H1 (cell line): ENCODE data around the gene LIPC. TPM values are rescaled to one million over a fixed set of nuclear protein-coding genes. Genes with fewer than 3 reads are reported as not detected.

Source experiments
- CTCF ChIA-PET: fragments of 300-600 bp; sonication (Branson Sonifier 250); formaldehyde crosslinking; loops from one replicate; lab custom pipeline; 2021; ENCODE audit not compliant: partially characterized antibody; lab: Charles Lee
- POLR2A ChIA-PET: fragments of 300-600 bp; sonication (Branson Sonifier 250); formaldehyde crosslinking; loops from one replicate; lab custom pipeline; 2021; ENCODE audit warnings: inconsistent platforms; ENCODE audit not compliant: partially characterized antibody; lab: Charles Lee
- DNase-seq, 2 experiments: peaks; one replicate each; pipeline versions ENCODE4 v3.0.0 to v3.0.0-alpha.2; 2010 to 2022; ENCODE audit warnings: low spot score in 2 of 2, low read depth in 1 of 2, mixed read lengths in 1 of 2
- FAIRE-seq: peaks from 2 replicates; lab custom pipeline; 2011; peaks lifted over from hg19 to GRCh38; lab: Jason Lieb, UNC
- H2AFZ ChIP-seq: 2 replicates; pipeline ENCODE4 v1.8.1; 2012; ENCODE audit warnings: low read length, inconsistent platforms
- H2AK5ac ChIP-seq: 2 replicates; pipeline ENCODE4 v1.6.1; 2013; ENCODE audit warnings: low read depth, low read length
- H2BK120ac ChIP-seq: replicated peaks from 2 replicates; pipeline ENCODE3; 2013; ENCODE audit warnings: low read depth, low read length, inconsistent platforms
- H2BK12ac ChIP-seq: 2 replicates; pipeline ENCODE4 v1.6.1; 2013; ENCODE audit warnings: low read depth, low read length
- H2BK15ac ChIP-seq: 2 replicates; pipeline ENCODE4 v1.6.1; 2013; ENCODE audit warnings: low read length
- H2BK20ac ChIP-seq: 2 replicates; pipeline ENCODE4 v1.6.1; 2013; ENCODE audit warnings: low read length
- H2BK5ac ChIP-seq: 2 replicates; pipeline ENCODE4 v1.6.1; 2013; ENCODE audit warnings: low read depth, low read length
- H3K14ac ChIP-seq: 2 replicates; pipeline ENCODE4 v1.6.1; 2013; ENCODE audit warnings: inconsistent platforms; ENCODE audit not compliant: insufficient read length
- H3K18ac ChIP-seq: 2 replicates; pipeline ENCODE4 v1.6.1; 2013; ENCODE audit warnings: low read length; ENCODE audit errors: extremely low read depth
- H3K23ac ChIP-seq: 2 replicates; pipeline ENCODE4 v1.6.1; 2013; ENCODE audit warnings: inconsistent platforms; ENCODE audit not compliant: insufficient read length
- H3K23me2 ChIP-seq: 2 replicates; pipeline ENCODE4 v1.6.1; 2013; ENCODE audit warnings: low read depth, low read length
- H3K27ac ChIP-seq: 2 replicates; pipeline ENCODE4 v1.6.1; 2011; ENCODE audit warnings: low read depth, low read length, inconsistent platforms
- H3K27me3 ChIP-seq, 4 experiments: replicated peaks in 1 of 4; 1 replicate in 1 of 4; 2 replicates in 3 of 4; pipeline versions ENCODE4 v1.6.1 to v1.8.1; 2011 to 2013; ENCODE audit warnings: low read length in 3 of 4, mild to moderate bottlenecking in 3 of 4, inconsistent platforms in 2 of 4, mixed read lengths in 2 of 4, moderate library complexity in 1 of 4; ENCODE audit not compliant: control insufficient read depth in 3 of 4, insufficient read depth in 3 of 4; ENCODE audit errors: extremely low read depth in 1 of 4
- H3K36me3 ChIP-seq, 4 experiments: 2 replicates each; pipeline versions ENCODE4 v1.6.1 to v1.8.1; 2011 to 2013; ENCODE audit warnings: mild to moderate bottlenecking in 4 of 4, low read length in 3 of 4, moderate library complexity in 2 of 4, control low read depth in 1 of 4, inconsistent platforms in 1 of 4; ENCODE audit not compliant: insufficient read depth in 4 of 4, control insufficient read depth in 2 of 4
- H3K4ac ChIP-seq: replicated peaks from 2 replicates; pipeline ENCODE3; 2013; ENCODE audit warnings: low read length, low read depth, mixed read lengths, inconsistent platforms; ENCODE audit not compliant: insufficient read length
- H3K4me1 ChIP-seq, 4 experiments: replicated peaks in 1 of 4; 1 replicate in 1 of 4; 2 replicates in 3 of 4; pipeline versions ENCODE4 v1.6.1 to v1.8.1; 2011 to 2013; ENCODE audit warnings: low read length in 3 of 4, inconsistent platforms in 2 of 4, mixed read lengths in 1 of 4; ENCODE audit not compliant: insufficient read depth in 4 of 4, control insufficient read depth in 3 of 4
- H3K4me2 ChIP-seq, 2 experiments: 2 replicates each; pipeline versions ENCODE4 v1.6.1 to v1.8.1; 2011 to 2013; ENCODE audit warnings: low read depth in 2 of 2, low read length in 2 of 2, control low read depth in 1 of 2, inconsistent platforms in 1 of 2, mild to moderate bottlenecking in 1 of 2; ENCODE audit not compliant: insufficient read depth in 1 of 2
- H3K4me3 ChIP-seq, 4 experiments: fragments of 200-600, 300-600 bp in 1 of 4; sonication (generic), shearing (Covaris generic), sonication (Bioruptor Twin) in 1 of 4; 2 replicates each; pipeline versions ENCODE4 v1.5.1 to v1.8.1; 2011 to 2016; ENCODE audit warnings: low read length in 4 of 4, low read depth in 3 of 4, control low read depth in 2 of 4, inconsistent platforms in 2 of 4, mild to moderate bottlenecking in 2 of 4, mixed read lengths in 1 of 4, moderate library complexity in 1 of 4; ENCODE audit not compliant: insufficient read depth in 2 of 4; ENCODE audit errors: extremely low read depth in 1 of 4
- H3K56ac ChIP-seq: replicated peaks from 2 replicates; pipeline ENCODE3; 2013; ENCODE audit warnings: low read depth, mild to moderate bottlenecking, mixed read lengths, low read length, inconsistent platforms; ENCODE audit not compliant: insufficient read length
- H3K79me1 ChIP-seq: 2 replicates; pipeline ENCODE4 v1.6.1; 2013; ENCODE audit warnings: low read depth, low read length, control low read depth
- H3K79me2 ChIP-seq, 2 experiments: 2 replicates each; pipeline versions ENCODE4 v1.6.1 to v1.8.1; 2012 to 2013; ENCODE audit warnings: low read length in 2 of 2, mild to moderate bottlenecking in 2 of 2, inconsistent platforms in 1 of 2; ENCODE audit not compliant: insufficient read depth in 2 of 2, control insufficient read depth in 1 of 2
- H3K9ac ChIP-seq, 4 experiments: replicated peaks in 1 of 4; 1 replicate in 1 of 4; 2 replicates in 3 of 4; pipeline versions ENCODE4 v1.6.1 to v1.8.1; 2011 to 2013; ENCODE audit warnings: low read depth in 3 of 4, low read length in 3 of 4, control low read depth in 2 of 4, mild to moderate bottlenecking in 2 of 4, moderate library complexity in 2 of 4, inconsistent platforms in 1 of 4; ENCODE audit errors: extremely low read depth in 1 of 4
- H3K9me3 ChIP-seq, 2 experiments: 2 replicates each; pipeline versions ENCODE4 v1.6.1 to v1.8.1; 2012 to 2013; ENCODE audit warnings: mild to moderate bottlenecking in 2 of 2, moderate library complexity in 2 of 2, control low read depth in 1 of 2, inconsistent platforms in 1 of 2, low read depth in 1 of 2, low read length in 1 of 2, mixed read lengths in 1 of 2; ENCODE audit not compliant: insufficient read depth in 2 of 2
- H4K20me1 ChIP-seq, 2 experiments: replicated peaks in 1 of 2; 2 replicates each; pipeline versions ENCODE3 to v1.8.1; 2011 to 2013; ENCODE audit warnings: inconsistent platforms in 2 of 2, low read length in 2 of 2, mild to moderate bottlenecking in 1 of 2; ENCODE audit not compliant: insufficient read depth in 2 of 2, control insufficient read depth in 1 of 2
- H4K5ac ChIP-seq: 2 replicates; pipeline ENCODE4 v1.6.1; 2013; ENCODE audit warnings: low read length, low read depth, mixed read lengths, inconsistent platforms; ENCODE audit not compliant: insufficient read length
- H4K8ac ChIP-seq: 2 replicates; pipeline ENCODE4 v1.8.0; 2013; ENCODE audit warnings: mild to moderate bottlenecking, moderate library complexity, low read length, inconsistent platforms; ENCODE audit not compliant: insufficient read depth; ENCODE audit errors: extremely low read depth
- H4K91ac ChIP-seq: replicated peaks from 2 replicates; pipeline ENCODE3; 2013; ENCODE audit warnings: low read length, mixed read lengths, inconsistent platforms; ENCODE audit not compliant: insufficient read length
- CBX8 ChIP-seq: fragments of 300-800, 300-1000 bp; sonication (generic); IDR thresholded peaks from 2 replicates; pipeline ENCODE4 v1.7.1; 2016; ENCODE audit warnings: low read depth, low read length, borderline replicate concordance
- MAFK ChIP-seq: IDR thresholded peaks from 2 replicates; pipeline ENCODE4 v1.6.1; 2012; ENCODE audit warnings: low read depth, mild to moderate bottlenecking, improper control_type of control experiment, low read length
- SIN3A ChIP-seq, 2 experiments: IDR thresholded peaks in 1 of 2; conservative IDR thresholded peaks in 1 of 2; 2 replicates each; pipeline ENCODE4 v1.6.1; 2011 to 2012; ENCODE audit warnings: low read length in 2 of 2, improper control_type of control experiment in 1 of 2, low read depth in 1 of 2, mild to moderate bottlenecking in 1 of 2
- YY1 ChIP-seq: IDR thresholded peaks from 2 replicates; pipeline ENCODE4 v1.6.1; 2011; ENCODE audit warnings: low read depth, mild to moderate bottlenecking, low read length
- WGBS, 2 experiments: shearing (Covaris generic) in 1 of 2; methylation state at CpG; one replicate each; pipeline versions ENCODE4 v1.1.6 to v1.1.7; 2013 to 2015; ENCODE audit warnings: low lambda C conversion rate in 2 of 2, mixed read lengths in 2 of 2, inconsistent platforms in 1 of 2, low coverage in 1 of 2, missing lambda C conversion rate in 1 of 2; ENCODE audit not compliant: insufficient replicate concordance in 2 of 2, insufficient coverage in 1 of 2, insufficient read length in 1 of 2; ENCODE audit errors: extremely low coverage in 1 of 2, missing lambda C conversion rate in 1 of 2; 5-methylcytosine and 5-hydroxymethylcytosine counted together
- polyA plus RNA-seq, 7 experiments: library from polyadenylated mRNA; depleted of rRNA in 3 of 7; stranded (reverse) in 5 of 7; unstranded in 2 of 7; fragments of >200 nt in 5 of 7; fragments of 200-250 nt in 2 of 7; gene quantifications; 1 replicate in 5 of 7; 2 replicates in 1 of 7; 4 replicates in 1 of 7; pipeline versions ENCODE4 v1.2.1 to v1.2.3, GENCODE V29; 2011 to 2013; ENCODE audit warnings: missing spikeins in 2 of 7, mixed read lengths in 2 of 7
- total RNA-seq: library from RNA; stranded (reverse); fragmentation: NEBNext Ultra II Directional; extraction: Animal tissue kit (Norgen Biotek cat#: 25700); gene quantifications from 2 replicates; pipeline ENCODE4 v1.2.1, GENCODE V29; 2021

Gene LIPC
- total and polyA plus RNA-seq, 2 of the 8 experiments (the other 6 are each of a cell fraction or from before 2014, with no cell fraction given), result not detected

- no peaks in the 10 kb centered on the region for H3K36me3 ChIP-seq
- H3K23ac ChIP-seq, result no peak overlapping the region
- FAIRE-seq (no peak), DNase-seq (no peak)
- H3K56ac ChIP-seq, result no peak overlapping the region
- no peak overlapping the region for H2BK12ac ChIP-seq
- H3K9me3 ChIP-seq, result no peaks in the 10 kb centered on the region
- H3K4me2 ChIP-seq, result no peak overlapping the region
- no peaks in the 10 kb centered on the region for H4K20me1 ChIP-seq
- TF ChIP-seq MAFK, result no peak
- no peak for TF ChIP-seq CBX8
- TF ChIP-seq SIN3A (conservative IDR thresholded peaks at IDR 0.05 in 1 of 2, IDR thresholded peaks at IDR 0.05 in 1 of 2; ENCODE audit: low read depth in 1 of 2, low read length in 2 of 2), result no peak
- no peak for TF ChIP-seq YY1
- no peak overlapping the region for H3K4me3 ChIP-seq
- no peaks in the 10 kb centered on the region for H3K79me2 ChIP-seq
- no peak overlapping the region for H3K4ac ChIP-seq
- no peak overlapping the region for H3K9ac ChIP-seq
- ChIA-PET CTCF (interaction anchor here (0.7 to 0.9 kb wide), 2 partner anchors 25 to 266 kb away, joined by 3 read pairs; no protein-coding TSS in a partner anchor), POLR2A (no interaction called here)
- no peak overlapping the region for H2BK15ac ChIP-seq
- no peaks in the 10 kb centered on the region for H3K4me1 ChIP-seq
- no peak overlapping the region for H4K5ac ChIP-seq
- no peaks in the 10 kb centered on the region for H3K79me1 ChIP-seq
- WGBS, 2 experiments, result 82% methylated on average over 6 of the region's 6 CpGs; no CpG with 5 or more reads in 1 of the 2 experiments
- no peaks in the 10 kb centered on the region for H3K27me3 ChIP-seq
- no peak overlapping the region for H2AFZ ChIP-seq
- no peak overlapping the region for H3K27ac ChIP-seq
- no peak overlapping the region for H4K91ac ChIP-seq
- H3K18ac ChIP-seq, result no peak overlapping the region
- H3K14ac ChIP-seq, result no peak overlapping the region
- no peak overlapping the region for H2BK20ac ChIP-seq
- no peak overlapping the region for H2BK120ac ChIP-seq
- H2AK5ac ChIP-seq, result no peak overlapping the region
- no peaks in the 10 kb centered on the region; the same call in 1 of the 2 replicates for H3K23me2 ChIP-seq
- H4K8ac ChIP-seq, result no peak overlapping the region
- no peak overlapping the region for H2BK5ac ChIP-seq
Measured at GRCh38 chr15:58535894-58536293, 104.1 kb downstream of the LIPC start.
